IMR-90 (cell line): ENCODE results near the gene TMPRSS11A. TPM values are rescaled to one million over a fixed set of nuclear protein-coding genes. Genes with fewer than 3 reads are reported as not detected.

ENCODE experiments used
- ATAC-seq: fragments of 200-7000 bp; cut with Tn5 transposase; 2 replicates; pipeline ENCODE4 v1.9.1; 2020; ENCODE audit warnings: low read depth, mild to moderate bottlenecking, moderate library complexity
- BruUV-seq: library from RNA; stranded (reverse); fragments of 400-500 nt; replicated peaks from 2 replicates; lab custom pipeline; 2021; lab: Mats Ljungman, UMichigan
- CTCF ChIA-PET: fragments of 300-600 bp; formaldehyde crosslinking; extraction: SDS; loops from one replicate; lab custom pipeline; 2021; ENCODE audit warnings: antibody characterized with exemption; lab: Yijun Ruan, JAX
- POLR2A ChIA-PET: fragments of 300-600 bp; sonication (Branson Sonifier 250); formaldehyde crosslinking; loops from one replicate; lab custom pipeline; 2022; ENCODE audit warnings: antibody characterized with exemption; ENCODE audit not compliant: unreplicated experiment; lab: Charles Lee
- DNase-seq: peaks from one replicate; pipeline ENCODE4 v3.0.0; 2013
- H2AFZ ChIP-seq: replicated peaks from 2 replicates; pipeline ENCODE3; 2013; ENCODE audit warnings: low read length, mild to moderate bottlenecking; ENCODE audit not compliant: poor library complexity
- H2AK5ac ChIP-seq: 2 replicates; pipeline ENCODE4 v1.6.1; 2013; ENCODE audit warnings: low read depth, low read length, inconsistent platforms
- H2AK9ac ChIP-seq: replicated peaks from 2 replicates; pipeline ENCODE3; 2013; ENCODE audit warnings: mild to moderate bottlenecking, low read depth, low read length, moderate library complexity; ENCODE audit not compliant: poor library complexity
- H2BK120ac ChIP-seq: 2 replicates; pipeline ENCODE4 v1.6.1; 2013; ENCODE audit warnings: low read depth, low read length, inconsistent platforms
- H2BK15ac ChIP-seq: 3 replicates; pipeline ENCODE4 v1.6.1; 2013; ENCODE audit warnings: low read depth, low read length, inconsistent platforms
- H2BK20ac ChIP-seq: 2 replicates; pipeline ENCODE4 v1.6.1; 2013; ENCODE audit warnings: low read depth, mild to moderate bottlenecking, inconsistent platforms, low read length, moderate library complexity
- H2BK5ac ChIP-seq: 2 replicates; pipeline ENCODE4 v1.6.1; 2013; ENCODE audit warnings: mild to moderate bottlenecking, low read depth, low read length, inconsistent platforms; ENCODE audit not compliant: poor library complexity, severe bottlenecking
- H3K14ac ChIP-seq: replicated peaks from 2 replicates; pipeline ENCODE4 v1.6.1; 2013; ENCODE audit warnings: low read depth, low read length, inconsistent platforms
- H3K18ac ChIP-seq: 2 replicates; pipeline ENCODE4 v1.6.1; 2013; ENCODE audit warnings: low read depth, low read length, control low read depth
- H3K23ac ChIP-seq: 2 replicates; pipeline ENCODE4 v1.6.1; 2013; ENCODE audit warnings: low read depth, low read length, inconsistent platforms
- H3K27ac ChIP-seq: 2 replicates; pipeline ENCODE4 v1.5.1; 2013; ENCODE audit warnings: mild to moderate bottlenecking, control low read depth, low read length; ENCODE audit not compliant: insufficient read depth
- H3K27me3 ChIP-seq: 2 replicates; pipeline ENCODE4 v1.6.1; 2013; ENCODE audit warnings: low read length; ENCODE audit not compliant: control insufficient read depth, insufficient read depth
- H3K36me3 ChIP-seq: 2 replicates; pipeline ENCODE4 v1.6.1; 2013; ENCODE audit warnings: low read length, mixed read lengths; ENCODE audit not compliant: control insufficient read depth, insufficient read depth
- H3K4ac ChIP-seq: 2 replicates; pipeline ENCODE4 v1.6.1; 2013; ENCODE audit warnings: low read depth, low read length, inconsistent platforms
- H3K4me1 ChIP-seq: 2 replicates; pipeline ENCODE4 v1.6.1; 2013; ENCODE audit warnings: low read length, mixed read lengths; ENCODE audit not compliant: control insufficient read depth, insufficient read depth
- H3K4me2 ChIP-seq: 2 replicates; pipeline ENCODE4 v1.6.1; 2013; ENCODE audit warnings: low read depth, mild to moderate bottlenecking, control low read depth, low read length, moderate library complexity
- H3K4me3 ChIP-seq: 2 replicates; pipeline ENCODE4 v1.5.1; 2013; ENCODE audit warnings: low read depth, mild to moderate bottlenecking, control low read depth, low read length, moderate library complexity; ENCODE audit not compliant: insufficient read depth
- H3K56ac ChIP-seq: 2 replicates; pipeline ENCODE4 v1.6.1; 2013; ENCODE audit warnings: low read length, inconsistent platforms; ENCODE audit not compliant: insufficient read depth; ENCODE audit errors: extremely low read depth
- H3K79me1 ChIP-seq, 2 experiments: 2 replicates each; pipeline ENCODE4 v1.6.1; 2013; ENCODE audit warnings: low read length in 2 of 2, inconsistent platforms in 1 of 2, low read depth in 1 of 2
- H3K9ac ChIP-seq: 2 replicates; pipeline ENCODE4 v1.6.1; 2013; ENCODE audit warnings: low read depth, low read length, control low read depth
- H3K9me1 ChIP-seq: 2 replicates; pipeline ENCODE4 v1.6.1; 2013; ENCODE audit warnings: low read length, inconsistent platforms; ENCODE audit not compliant: insufficient read depth
- H3K9me3 ChIP-seq: 2 replicates; pipeline ENCODE4 v1.6.1; 2013; ENCODE audit warnings: low read length; ENCODE audit not compliant: control insufficient read depth, insufficient read depth
- H4K20me1 ChIP-seq: 2 replicates; pipeline ENCODE4 v1.6.1; 2013; ENCODE audit warnings: low read length, inconsistent platforms; ENCODE audit not compliant: insufficient read depth
- H4K5ac ChIP-seq: 2 replicates; pipeline ENCODE4 v1.6.1; 2013; ENCODE audit warnings: mild to moderate bottlenecking, low read depth, low read length, control low read depth
- H4K8ac ChIP-seq, 2 experiments: 2 replicates each; pipeline ENCODE4 v1.6.1; 2013; ENCODE audit warnings: low read depth in 2 of 2, low read length in 2 of 2, control low read depth in 1 of 2, inconsistent platforms in 1 of 2
- H4K91ac ChIP-seq: 2 replicates; pipeline ENCODE4 v1.6.1; 2013; ENCODE audit warnings: low read depth, low read length, inconsistent platforms; ENCODE audit not compliant: insufficient read depth
- BHLHE40 ChIP-seq: fragments of 150-350 bp; IDR thresholded peaks from 2 replicates; pipeline ENCODE4 v1.6.1; 2016; ENCODE audit warnings: mild to moderate bottlenecking, low read depth, low read length
- ELK1 ChIP-seq: fragments of 150-350 bp; IDR thresholded peaks from 2 replicates; pipeline ENCODE4 v1.6.1; 2016; ENCODE audit warnings: low read depth, mild to moderate bottlenecking, low read length, moderate library complexity, borderline replicate concordance
- RAD21 ChIP-seq: IDR thresholded peaks from 2 replicates; pipeline ENCODE4 v1.6.1; 2012; ENCODE audit warnings: low read length, improper control_type of control experiment
- USF2 ChIP-seq: fragments of 150-350 bp; IDR thresholded peaks from 2 replicates; pipeline ENCODE4 v1.6.1; 2017; ENCODE audit warnings: mild to moderate bottlenecking, antibody characterized with exemption, low read length, low read depth
- WGBS, 2 experiments: methylation state at CpG; one replicate each; pipeline versions ENCODE4 v1.1.5 to v1.1.7; 2013; ENCODE audit warnings: missing lambda C conversion rate in 2 of 2; ENCODE audit not compliant: insufficient read length in 1 of 2; ENCODE audit errors: extremely low coverage in 2 of 2; 5-methylcytosine and 5-hydroxymethylcytosine counted together
- dilution Hi-C: fragments of 300-500 bp; cut with HindIII; formaldehyde crosslinking; loops from one replicate; pipeline ENCODE4 v1.14.3; 2018; ENCODE audit warnings: low sequenced_read_pairs; ENCODE audit not compliant: unreplicated experiment
- in situ Hi-C: fragments of 300-500 bp; cut with MboI; formaldehyde crosslinking; loops from 3 replicates; pipeline ENCODE4 v1.14.3; 2019; ENCODE audit warnings: low sequenced_read_pairs, inconsistent platforms, mixed read lengths
- intact Hi-C: fragments of 100-400 bp; cut with micrococcal nuclease; formaldehyde crosslinking; loops from 2 replicates; pipeline ENCODE4 v1.10.0; 2022
- polyA plus RNA-seq, 3 experiments: library from polyadenylated mRNA; depleted of rRNA; stranded (reverse); fragments of >200 nt; gene quantifications; 2 replicates each; pipeline ENCODE4 v1.2.3, GENCODE V29; 2012; ENCODE audit warnings: low replicate concordance in 1 of 3
- total RNA-seq: library from RNA; depleted of rRNA; stranded (reverse); fragments of >200 nt; gene quantifications from 2 replicates; pipeline ENCODE4 v1.2.3, GENCODE V29; 2012
- TF ChIP-seq, protein P1 (sequence below): conservative IDR thresholded peaks from 2 replicates; pipeline ENCODE4 v1.5.1; 2012; ENCODE audit warnings: mild to moderate bottlenecking, low read depth, low read length, improper control_type of control experiment

Gene TMPRSS11A
- total and polyA plus RNA-seq, 2 of the 4 experiments (the other 2 are of a cell fraction), result not detected

- TF ChIP-seq ELK1, result no peak
- no peak for TF ChIP-seq BHLHE40
These were observed 86.2 kb downstream of the TMPRSS11A start (continued) for GRCh38 chr4:67877086-67877485.

- dilution Hi-C loops, result no loop called here
- POLR2A ChIA-PET, result no interaction called here
- in situ Hi-C loops, result loop anchor here (5.0 to 10.0 kb wide), 2 partner anchors 32 to 300 kb away; no protein-coding TSS in a partner anchor
- Histone ChIP-seq H3K14ac (no peak overlapping the region), H3K4ac (no peak overlapping the region), H3K9ac (no peak overlapping the region), H4K20me1 (no peaks in the 10 kb centered on the region), H3K9me3 (no peaks in the 10 kb centered on the region), H3K23ac (no peak overlapping the region), H3K4me1 (0 out of 2 replicates have a peak, but pooled peaks cover 2% of the 10 kb centered on the region), H2AK9ac (no peak overlapping the region), H3K27me3 (no peaks in the 10 kb centered on the region), H2BK5ac (no peak overlapping the region), H2BK120ac (no peak overlapping the region), H4K5ac (no peak overlapping the region), H3K36me3 (no peaks in the 10 kb centered on the region), H2AK5ac (no peak overlapping the region), H4K91ac (no peak overlapping the region), H4K8ac (no peak overlapping the region), H3K4me3 (no peak overlapping the region), H3K9me1 (no peaks in the 10 kb centered on the region), H3K79me1 (no peaks in the 10 kb centered on the region), H2AFZ (peak overlapping the region; percentile 19), H3K18ac (no peak overlapping the region), H2BK15ac (no peak overlapping the region), H3K27ac (no peak overlapping the region), H3K4me2 (peak overlapping the region; percentile 15; the same call in 1 of the 2 replicates), H3K56ac (no peak overlapping the region), H2BK20ac (no peak overlapping the region)
- CTCF ChIA-PET, result no interaction called here
- intact Hi-C loops, result no loop called here
- no TSS peak for BruUV-seq
- ATAC-seq (no peak), DNase-seq (no peak)
- TF ChIP-seq USF2, result no peak
- TF ChIP-seq ELK1, result no peak
- no peak for TF ChIP-seq RAD21
- TF ChIP-seq, protein P1, sequence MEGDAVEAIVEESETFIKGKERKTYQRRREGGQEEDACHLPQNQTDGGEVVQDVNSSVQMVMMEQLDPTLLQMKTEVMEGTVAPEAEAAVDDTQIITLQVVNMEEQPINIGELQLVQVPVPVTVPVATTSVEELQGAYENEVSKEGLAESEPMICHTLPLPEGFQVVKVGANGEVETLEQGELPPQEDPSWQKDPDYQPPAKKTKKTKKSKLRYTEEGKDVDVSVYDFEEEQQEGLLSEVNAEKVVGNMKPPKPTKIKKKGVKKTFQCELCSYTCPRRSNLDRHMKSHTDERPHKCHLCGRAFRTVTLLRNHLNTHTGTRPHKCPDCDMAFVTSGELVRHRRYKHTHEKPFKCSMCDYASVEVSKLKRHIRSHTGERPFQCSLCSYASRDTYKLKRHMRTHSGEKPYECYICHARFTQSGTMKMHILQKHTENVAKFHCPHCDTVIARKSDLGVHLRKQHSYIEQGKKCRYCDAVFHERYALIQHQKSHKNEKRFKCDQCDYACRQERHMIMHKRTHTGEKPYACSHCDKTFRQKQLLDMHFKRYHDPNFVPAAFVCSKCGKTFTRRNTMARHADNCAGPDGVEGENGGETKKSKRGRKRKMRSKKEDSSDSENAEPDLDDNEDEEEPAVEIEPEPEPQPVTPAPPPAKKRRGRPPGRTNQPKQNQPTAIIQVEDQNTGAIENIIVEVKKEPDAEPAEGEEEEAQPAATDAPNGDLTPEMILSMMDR, result no peak
- no CpG with 5 or more reads among the region's 2 CpGs for WGBS, 2 experiments
These were observed 88.3 kb downstream of the TMPRSS11A start for GRCh38 chr4:67874986-67875385.
